Hepatocyte (in vitro differentiated cells): ENCODE data around the gene SSR2. TPM values are rescaled to one million over a fixed set of nuclear protein-coding genes. Genes with fewer than 3 reads are reported as not detected.
A peak's percentile ranks its signal among the peaks of the same experiment; 100 is the strongest.

Experiments used
- DNase-seq: peaks from one replicate; pipeline ENCODE4 v3.0.0-alpha.2; 2016; ENCODE audit warnings: low spot score
- H2AFZ ChIP-seq: fragments of 200-600 bp; sonication (generic); 2 replicates; pipeline ENCODE4 v1.6.0; 2016; ENCODE audit warnings: antibody characterized with exemption, mild to moderate bottlenecking
- H3K27ac ChIP-seq: fragments of 200-600 bp; sonication (generic); 2 replicates; pipeline ENCODE4 v1.5.1; 2016; ENCODE audit warnings: mild to moderate bottlenecking
- H3K27me3 ChIP-seq: fragments of 200-600 bp; sonication (generic); 2 replicates; pipeline ENCODE4 v1.6.1; 2016
- H3K36me3 ChIP-seq: fragments of 200-600 bp; sonication (generic); replicated peaks from 2 replicates; pipeline ENCODE4 v1.5.1; 2016; ENCODE audit warnings: low read depth; ENCODE audit not compliant: insufficient read depth
- H3K4me1 ChIP-seq: fragments of 200-600 bp; sonication (generic); 2 replicates; pipeline ENCODE4 v1.5.1; 2016; ENCODE audit warnings: mild to moderate bottlenecking, moderate library complexity; ENCODE audit not compliant: insufficient read depth
- H3K4me2 ChIP-seq: fragments of 200-600 bp; sonication (generic); 2 replicates; pipeline ENCODE4 v1.6.0; 2016
- H3K4me3 ChIP-seq: fragments of 200-600 bp; sonication (generic); 2 replicates; pipeline ENCODE4 v1.5.1; 2016; ENCODE audit warnings: mild to moderate bottlenecking
- H3K79me2 ChIP-seq: fragments of 200-600 bp; sonication (generic); 2 replicates; pipeline ENCODE4 v1.6.0; 2017; ENCODE audit warnings: mild to moderate bottlenecking
- H3K9me2 ChIP-seq: fragments of 200-600 bp; sonication (generic); replicated peaks from 2 replicates; pipeline ENCODE4 v1.6.0; 2017; ENCODE audit warnings: mild to moderate bottlenecking; ENCODE audit not compliant: insufficient read depth
- H3K9me3 ChIP-seq: fragments of 200-600 bp; sonication (generic); 2 replicates; pipeline ENCODE4 v1.5.1; 2016; ENCODE audit warnings: low read depth, mild to moderate bottlenecking
- H4K20me1 ChIP-seq: fragments of 200-600 bp; sonication (generic); 2 replicates; pipeline ENCODE4 v1.6.0; 2016; ENCODE audit warnings: mild to moderate bottlenecking; ENCODE audit not compliant: insufficient read depth, poor library complexity, severe bottlenecking
- CTCF ChIP-seq: fragments of 200-600 bp; sonication (generic); IDR thresholded peaks from 2 replicates; pipeline ENCODE4 v1.5.1; 2016; ENCODE audit warnings: antibody characterized with exemption, mild to moderate bottlenecking; ENCODE audit not compliant: poor library complexity
- EZH2 ChIP-seq: fragments of 200-600 bp; sonication (generic); IDR thresholded peaks from 2 replicates; pipeline ENCODE4 v1.6.1; 2016; ENCODE audit warnings: antibody characterized with exemption, mild to moderate bottlenecking, borderline replicate concordance
- EZH2phosphoT487 ChIP-seq: fragments of 200-600 bp; sonication (generic); IDR thresholded peaks from one replicate; pipeline ENCODE4 v1.6.1; 2018; ENCODE audit warnings: antibody characterized with exemption, mild to moderate bottlenecking, low read depth, moderate library complexity; ENCODE audit not compliant: unreplicated experiment, severe bottlenecking
- WGBS: methylation state at CpG from one replicate; pipeline ENCODE4 v1.1.6; 2016; ENCODE audit warnings: low lambda C conversion rate; ENCODE audit errors: missing lambda C conversion rate; 5-methylcytosine and 5-hydroxymethylcytosine counted together
- polyA plus RNA-seq: library from polyadenylated mRNA; unstranded; fragments of >200 nt; fragmentation: Nextera tagmentation; extraction: Ambion mirVana; gene quantifications from 2 replicates; pipeline ENCODE4 v1.2.1, GENCODE V29; 2016
- total RNA-seq: library from RNA; depleted of rRNA; stranded (reverse); fragments of >200 nt; gene quantifications from 2 replicates; pipeline ENCODE4 v1.2.3, GENCODE V29; 2014

SSR2 gene
- total and polyA plus RNA-seq, 2 experiments from 2014 or later, result 326 to 393 TPM

- Histone ChIP-seq H3K4me2 (no peak overlapping the region), H4K20me1 (no peaks in the 10 kb centered on the region), H3K4me3 (no peak overlapping the region), H2AFZ (no peak overlapping the region), H3K36me3 (no peaks in the 10 kb centered on the region), H3K9me3 (no peaks in the 10 kb centered on the region), H3K27me3 (no peaks in the 10 kb centered on the region), H3K79me2 (no peaks in the 10 kb centered on the region), H3K27ac (no peak overlapping the region), H3K4me1 (no peaks in the 10 kb centered on the region), H3K9me2 (no peaks in the 10 kb centered on the region)
- WGBS, result 75% methylated on average over 6 of the region's 6 CpGs
- TF ChIP-seq CTCF (no peak), EZH2phosphoT487 (no peak), EZH2 (no peak)
- DNase-seq, result no peak
Observed at GRCh38 chr1:156033011-156033410, 12.3 kb upstream of the SSR2 start.

- Histone ChIP-seq H3K9me3 (no peaks in the 10 kb centered on the region), H3K4me1 (peaks cover 7% of the 10 kb centered on the region), H3K9me2 (no peaks in the 10 kb centered on the region), H3K79me2 (no peaks in the 10 kb centered on the region), H3K4me2 (no peak overlapping the region), H2AFZ (no peak overlapping the region), H4K20me1 (no peaks in the 10 kb centered on the region), H3K36me3 (no peaks in the 10 kb centered on the region), H3K27ac (no peak overlapping the region), H3K27me3 (no peaks in the 10 kb centered on the region), H3K4me3 (no peak overlapping the region)
- DNase-seq, result no peak
- 92% methylated on average over 4 of the region's 4 CpGs for WGBS
- TF ChIP-seq EZH2, result no peak
- TF ChIP-seq EZH2phosphoT487, result no peak
Observed at GRCh38 chr1:156026588-156026987, 5.8 kb upstream of the SSR2 start.

GRCh38 chr1:156025876-156026275 is 5.1 kb upstream of the SSR2 start:
- Histone ChIP-seq H3K4me2 (no peak overlapping the region), H3K79me2 (no peaks in the 10 kb centered on the region), H3K9me3 (no peaks in the 10 kb centered on the region), H3K9me2 (no peaks in the 10 kb centered on the region), H2AFZ (no peak overlapping the region), H3K27me3 (no peaks in the 10 kb centered on the region), H3K4me1 (peaks cover 7% of the 10 kb centered on the region), H4K20me1 (no peaks in the 10 kb centered on the region), H3K4me3 (no peak overlapping the region), H3K27ac (no peak overlapping the region), H3K36me3 (no peaks in the 10 kb centered on the region)
- WGBS, result 15% methylated on average over 9 of the region's 9 CpGs
- no peak for TF ChIP-seq EZH2
- peak; percentile 48 for TF ChIP-seq CTCF
- DNase-seq, result peak; percentile 71

GRCh38 chr1:156024801-156025200 is 4.0 kb upstream of the SSR2 start:
- peaks cover 8% of the 10 kb centered on the region for H3K79me2 ChIP-seq
- H3K27ac ChIP-seq, result peak overlapping the region; percentile 72
- H3K9me2 ChIP-seq, result no peaks in the 10 kb centered on the region
- peaks cover 10% of the 10 kb centered on the region for H3K4me1 ChIP-seq
- no peaks in the 10 kb centered on the region for H3K36me3 ChIP-seq
- TF ChIP-seq CTCF (no peak), EZH2 (no peak), EZH2phosphoT487 (no peak)
- H4K20me1 ChIP-seq, result no peaks in the 10 kb centered on the region
- peak; percentile 24 for DNase-seq
- WGBS, result 85% methylated on average over 5 of the region's 5 CpGs
- no peak overlapping the region for H3K4me3 ChIP-seq
- H3K9me3 ChIP-seq, result no peaks in the 10 kb centered on the region
- H3K27me3 ChIP-seq, result no peaks in the 10 kb centered on the region
- H3K4me2 ChIP-seq, result peak overlapping the region; percentile 27
- no peak overlapping the region for H2AFZ ChIP-seq
